Vagina (tissue), 2 donors: ENCODE results near the gene ACTR3C. TPM values are rescaled to one million over a fixed set of nuclear protein-coding genes. Genes with fewer than 3 reads are reported as not detected.

Source experiments
- DNase-seq, 2 donors: peaks; one replicate each; pipeline ENCODE4 v3.0.0-alpha.2; 2017; ENCODE audit errors: extremely low spot score in 2 of 2
- H3K27ac ChIP-seq: fragments of 200-600 bp; sonication (generic); one replicate; pipeline ENCODE4 v1.5.1; 2019
- H3K27me3 ChIP-seq: fragments of 200-600 bp; sonication (generic); one replicate; pipeline ENCODE4 v1.5.1; 2019
- H3K36me3 ChIP-seq, 2 donors: fragments of 200-600 bp; sonication (generic); one replicate each; pipeline ENCODE4 v1.5.1; 2017 to 2019
- H3K4me1 ChIP-seq: fragments of 200-600 bp; sonication (generic); one replicate; pipeline ENCODE4 v1.5.1; 2019
- H3K4me3 ChIP-seq, 2 donors: fragments of 200-600 bp; sonication (generic); 1 replicate in 1 of 2; 2 replicates in 1 of 2; pipeline ENCODE4 v1.5.1; 2016 to 2019
- H3K9me3 ChIP-seq: fragments of 200-600 bp; sonication (generic); one replicate; pipeline ENCODE4 v1.5.1; 2019
- CTCF ChIP-seq, 3 experiments: fragments of 450-650 bp in 2 of 3; fragments of 200-600 bp in 1 of 3; sonication (generic) in 1 of 3; IDR thresholded peaks; one replicate each; pipeline ENCODE4 v1.5.1; 2017 to 2019; ENCODE audit warnings: antibody characterized with exemption in 3 of 3, mild to moderate bottlenecking in 2 of 3, moderate library complexity in 2 of 3
- POLR2A ChIP-seq, 2 donors: fragments of 450-650 bp; IDR thresholded peaks; one replicate each; pipeline ENCODE4 v1.6.1; 2017; ENCODE audit warnings: antibody characterized with exemption in 2 of 2, mild to moderate bottlenecking in 2 of 2, moderate library complexity in 2 of 2
- POLR2AphosphoS5 ChIP-seq, 2 donors: sonication (generic); formaldehyde crosslinking; IDR thresholded peaks; one replicate each; pipeline ENCODE4 v1.9.0; 2017; ENCODE audit warnings: antibody characterized with exemption in 2 of 2, mild to moderate bottlenecking in 2 of 2, low read depth in 1 of 2; ENCODE audit not compliant: insufficient read depth in 1 of 2
- intact Hi-C: fragments of 100-400 bp; cut with DNase I; formaldehyde crosslinking; loops from one replicate; pipeline ENCODE4 v1.15.1; 2023
- total RNA-seq: library from RNA; depleted of rRNA; stranded (reverse); fragments of >200 nt; gene quantifications from one replicate; pipeline ENCODE4 v1.2.3, GENCODE V29; 2016

ACTR3C gene
- total RNA-seq, 1 donor from 2014 or later, result 24.1 TPM

DNA sequence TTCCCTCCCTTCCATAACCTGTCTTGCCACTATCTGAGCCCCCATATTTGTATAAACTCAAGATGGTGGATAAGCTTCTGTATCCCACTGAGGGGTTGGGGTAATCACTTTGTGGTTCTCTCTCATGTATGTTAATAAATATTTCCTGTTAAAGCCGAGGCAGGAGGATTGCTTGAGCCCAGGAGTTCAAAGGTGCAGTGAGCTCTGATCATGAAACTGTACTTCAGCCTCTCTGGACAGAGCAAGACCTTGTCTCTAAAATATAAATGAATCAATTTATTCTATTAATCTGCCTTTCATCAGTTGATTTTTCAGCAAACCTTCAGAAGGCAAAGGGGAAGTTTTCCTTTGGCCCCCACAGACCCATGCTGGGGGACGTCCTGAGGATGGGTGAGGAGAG lies 19.9 kb upstream of the ACTR3C start:
- no peak for DNase-seq

DNA sequence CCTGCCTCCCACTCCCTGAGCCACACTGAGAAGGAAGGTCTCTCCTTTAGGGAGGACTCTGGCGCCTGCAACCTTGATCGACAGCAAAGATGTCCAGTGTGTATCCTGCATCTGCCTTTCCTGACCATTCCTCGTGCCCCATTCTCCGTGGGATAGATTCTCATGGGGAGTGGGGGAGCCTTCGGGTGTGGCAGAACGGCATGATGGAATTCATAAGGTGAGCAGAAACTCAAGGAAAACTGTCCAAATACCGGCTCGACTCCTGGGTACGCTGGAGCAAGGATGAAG lies 18.7 kb upstream of the ACTR3C start:
- Histone ChIP-seq H3K36me3 (no peaks in the 10 kb centered on the region), H3K9me3 (no peaks in the 10 kb centered on the region), H3K4me1 (peaks cover 32% of the 10 kb centered on the region), H3K27me3 (no peaks in the 10 kb centered on the region), H3K4me3 (peak overlapping the region; percentile 65 to 69), H3K27ac (peak overlapping the region; percentile 78)
- intact Hi-C loops, result no loop called here
- TF ChIP-seq POLR2AphosphoS5 (IDR thresholded peaks at IDR 0.05; ENCODE audit: insufficient read depth in 1 of 2, low read depth in 1 of 2), result no peak
- no peak for TF ChIP-seq POLR2A (IDR thresholded peaks at IDR 0.05)
- no peak for TF ChIP-seq CTCF (IDR thresholded peaks at IDR 0.05)
- no peak for DNase-seq

More for the DNA sequence above, 19.9 kb upstream of the ACTR3C start:
- Histone ChIP-seq H3K27ac (no peak overlapping the region), H3K4me3 (no peak overlapping the region), H3K27me3 (no peaks in the 10 kb centered on the region), H3K36me3 (no peaks in the 10 kb centered on the region), H3K9me3 (no peaks in the 10 kb centered on the region), H3K4me1 (peaks cover 32% of the 10 kb centered on the region)
- TF ChIP-seq POLR2AphosphoS5 (IDR thresholded peaks at IDR 0.05; ENCODE audit: insufficient read depth in 1 of 2, low read depth in 1 of 2) (no peak), CTCF (IDR thresholded peaks at IDR 0.05) (no peak), POLR2A (IDR thresholded peaks at IDR 0.05) (no peak)
- intact Hi-C loops, result no loop called here

DNA sequence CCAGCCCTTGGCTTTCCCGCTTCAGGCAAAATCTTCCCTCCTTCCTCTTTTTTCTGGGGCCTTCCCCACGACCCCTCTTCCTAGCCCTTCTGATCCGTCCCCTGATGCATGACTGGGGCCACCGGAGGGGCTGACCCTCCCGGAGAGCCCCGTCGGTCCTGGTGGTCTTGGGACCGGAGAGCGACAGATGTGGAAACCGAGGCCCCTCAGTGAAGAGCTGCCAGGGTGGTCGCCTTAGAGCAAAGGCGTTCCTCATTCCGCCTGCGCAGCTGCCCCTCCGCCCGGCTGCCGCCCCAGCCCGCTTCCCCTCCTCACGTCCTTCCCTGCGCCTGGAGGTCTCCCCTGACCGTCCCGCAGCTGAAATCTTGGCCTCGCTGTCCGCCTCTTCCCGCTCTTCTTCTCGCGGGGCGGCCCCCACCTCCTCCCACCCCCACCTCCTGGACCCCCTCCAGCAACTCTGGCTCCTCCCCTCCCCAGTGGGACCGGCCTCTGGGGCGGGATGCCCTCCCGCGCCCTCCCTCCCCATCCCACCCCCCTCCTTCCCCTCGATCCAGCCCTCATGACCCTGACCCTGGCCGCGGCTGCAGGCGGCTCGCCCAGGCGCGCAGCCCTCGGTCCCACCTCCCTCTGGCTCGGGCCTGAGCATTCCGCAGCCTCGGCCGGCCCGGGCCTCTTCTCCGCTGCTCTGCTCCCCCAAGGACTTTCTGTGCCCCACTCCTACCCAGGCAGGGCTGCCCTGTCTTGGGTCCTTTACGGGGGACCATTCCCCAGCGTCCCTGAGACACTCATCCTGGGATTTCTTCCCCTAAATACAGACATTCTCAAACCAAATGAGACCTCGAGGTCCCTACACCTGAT lies 18.1 kb upstream of the ACTR3C start, which contains the start of gene RARRES2:
Gene RARRES2 (minus strand): TSS at position 367 of the 858 bp plus-strand sequence. CDS start 1,020 bp downstream, outside the sequence.
- DNase-seq, result no peak
- Histone ChIP-seq H3K27me3 (no peaks in the 10 kb centered on the region), H3K36me3 (no peaks in the 10 kb centered on the region), H3K4me1 (peaks cover 38% of the 10 kb centered on the region), H3K27ac (peak within 1 kb of the TSS; percentile 90), H3K9me3 (no peaks in the 10 kb centered on the region), H3K4me3 (peak within 1 kb of the TSS; percentile 65 to 69)
- intact Hi-C loops, result no loop called here
- TF ChIP-seq CTCF (IDR thresholded peaks at IDR 0.05), result no peak
- peak in 1 of 2 donors; percentile 15 for TF ChIP-seq POLR2A (IDR thresholded peaks at IDR 0.05)
- peak in 1 of 2 donors; percentile 80 for TF ChIP-seq POLR2AphosphoS5 (IDR thresholded peaks at IDR 0.05; ENCODE audit: insufficient read depth in 1 of 2, low read depth in 1 of 2)

- Histone ChIP-seq H3K36me3 (no peaks in the 10 kb centered on the region), H3K4me3 (peak overlapping the region; percentile 65 to 69), H3K9me3 (no peaks in the 10 kb centered on the region), H3K27ac (peak overlapping the region; percentile 90), H3K4me1 (peaks cover 44% of the 10 kb centered on the region), H3K27me3 (no peaks in the 10 kb centered on the region)
- intact Hi-C loops, result no loop called here
- no peak for DNase-seq
- no peak for TF ChIP-seq POLR2AphosphoS5 (IDR thresholded peaks at IDR 0.05; ENCODE audit: insufficient read depth in 1 of 2, low read depth in 1 of 2)
- TF ChIP-seq CTCF (IDR thresholded peaks at IDR 0.05), result no peak
- no peak for TF ChIP-seq POLR2A (IDR thresholded peaks at IDR 0.05)
These were observed 17.5 kb upstream of the ACTR3C start for GRCh38 chr7:150340875-150341262.
